ENCODE data around the gene TET3.

The TET3 gene

GRCh38 chr2:73987948-73988700 is 3.4 kb downstream of the TET3 start:
- DNase-seq (ENCODE audit: low spot score) = no peak

- no peak for DNase-seq (ENCODE audit: low spot score)
Measured at GRCh38 chr2:73989972-73990371, 5.3 kb downstream of the TET3 start.

GRCh38 chr2:73990531-73990930 is 5.8 kb downstream of the TET3 start:
- DNase-seq (ENCODE audit: low spot score) = no peak

GRCh38 chr2:73992036-73992435 is 7.3 kb downstream of the TET3 start:
- DNase-seq (ENCODE audit: low spot score) = no peak

- DNase-seq (ENCODE audit: low spot score) = no peak
Measured at GRCh38 chr2:73993376-73993775, 8.7 kb downstream of the TET3 start.

GRCh38 chr2:73993778-73994177 is 9.1 kb downstream of the TET3 start:
- no peak for DNase-seq (ENCODE audit: low spot score)

GRCh38 chr2:73994178-73994831 is 9.6 kb downstream of the TET3 start:
- DNase-seq (ENCODE audit: low spot score) = no peak

- DNase-seq (ENCODE audit: low spot score) = no peak
Measured at GRCh38 chr2:73995810-73996209, 11.1 kb downstream of the TET3 start.

- DNase-seq (ENCODE audit: low spot score) = no peak
Measured at GRCh38 chr2:73997813-73998212, 13.1 kb downstream of the TET3 start.

GRCh38 chr2:73998451-73998850 is 13.7 kb downstream of the TET3 start:
- no peak for DNase-seq (ENCODE audit: low spot score)

- DNase-seq (ENCODE audit: low spot score) = no peak
Measured at GRCh38 chr2:73998933-73999332, 14.2 kb downstream of the TET3 start.

- DNase-seq (ENCODE audit: low spot score) = no peak
Measured at GRCh38 chr2:73999881-74000597, 15.3 kb downstream of the TET3 start.

- DNase-seq (ENCODE audit: low spot score) = no peak
Measured at GRCh38 chr2:74000666-74001065, 16.0 kb downstream of the TET3 start.

GRCh38 chr2:74001121-74001520 is 16.4 kb downstream of the TET3 start:
- DNase-seq (ENCODE audit: low spot score) = no peak

- no peak for DNase-seq (ENCODE audit: low spot score)
Measured at GRCh38 chr2:74001781-74002504, 17.2 kb downstream of the TET3 start.

GRCh38 chr2:74002505-74003421 is 18.1 kb downstream of the TET3 start:
- peak; percentile 77 for DNase-seq (ENCODE audit: low spot score)

GRCh38 chr2:74003494-74004211 is 18.9 kb downstream of the TET3 start:
- DNase-seq (ENCODE audit: low spot score) = no peak

GRCh38 chr2:74004212-74005182 is 19.8 kb downstream of the TET3 start:
- no peak for DNase-seq (ENCODE audit: low spot score)

GRCh38 chr2:74005786-74006185 is 21.1 kb downstream of the TET3 start:
- DNase-seq (ENCODE audit: low spot score) = no peak
